Measurements from ENCODE around the gene AK1. TPM values are rescaled to one million over a fixed set of nuclear protein-coding genes. Genes with fewer than 3 reads are reported as not detected.

AK1 gene
- total and polyA plus RNA-seq, 2 of the 13 experiments (the other 11 are each of a cell fraction or from before 2014, with no cell fraction given) = 19.1 to 32.8 TPM

- TF ChIP-seq GLMP (CRISPR knock-in tag; IDR thresholded peaks at IDR 0.05; ENCODE audit: borderline replicate concordance) (no peak), HDAC1 (CRISPR knock-in tag; IDR thresholded peaks at IDR 0.05) (peak; percentile 85), FOXK1 (CRISPR knock-in tag; IDR thresholded peaks at IDR 0.05; ENCODE audit: borderline replicate concordance, low read depth) (peak; percentile 72; the same call in 1 of the 2 replicates), ZNF841 (CRISPR knock-in tag; IDR thresholded peaks at IDR 0.05; ENCODE audit: borderline replicate concordance) (no peak), ZBTB8A (CRISPR knock-in tag; IDR thresholded peaks at IDR 0.05; ENCODE audit: borderline replicate concordance, low read depth) (no peak), ZNF761 (CRISPR knock-in tag; conservative IDR thresholded peaks at IDR 0.05) (no peak), GTF2F1 (IDR thresholded peaks at IDR 0.05; ENCODE audit: low read length) (no peak), ATF7 (IDR thresholded peaks at IDR 0.05) (no peak), ATF7 (CRISPR knock-in tag; IDR thresholded peaks at IDR 0.05) (peak; percentile 64; the same call in 1 of the 2 replicates), SOX5 (CRISPR knock-in tag; IDR thresholded peaks at IDR 0.05; ENCODE audit: borderline replicate concordance) (peak; percentile 72), PAF1 (CRISPR knock-in tag; IDR thresholded peaks at IDR 0.05) (no peak), TEF (CRISPR knock-in tag; IDR thresholded peaks at IDR 0.05) (no peak), FOXA3 (CRISPR knock-in tag; IDR thresholded peaks at IDR 0.05) (peak; percentile 75), SMC3 (IDR thresholded peaks at IDR 0.05; ENCODE audit: low read length) (no peak), ZNF550 (CRISPR knock-in tag; IDR thresholded peaks at IDR 0.05; ENCODE audit: borderline replicate concordance) (no peak), PCBP1 (IDR thresholded peaks at IDR 0.05; ENCODE audit: borderline replicate concordance, low read depth, low read length) (no peak), ZNF775 (CRISPR knock-in tag; IDR thresholded peaks at IDR 0.05; ENCODE audit: borderline replicate concordance) (no peak), HNF1B (CRISPR knock-in tag; IDR thresholded peaks at IDR 0.05) (peak; percentile 86), ZNF160 (CRISPR knock-in tag; IDR thresholded peaks at IDR 0.05) (no peak), GFI1 (CRISPR knock-in tag; IDR thresholded peaks at IDR 0.05; ENCODE audit: borderline replicate concordance) (peak; percentile 25; the same call in 1 of the 2 replicates), ZHX1 (CRISPR knock-in tag; IDR thresholded peaks at IDR 0.05; ENCODE audit: low read depth) (no peak), FOXO1 (CRISPR knock-in tag; IDR thresholded peaks at IDR 0.05) (peak; percentile 86), CEBPG (CRISPR knock-in tag; IDR thresholded peaks at IDR 0.05) (no peak), RNF2 (conservative IDR thresholded peaks at IDR 0.05; ENCODE audit: low read depth) (no peak), KAT2B (IDR thresholded peaks at IDR 0.05; ENCODE audit: borderline replicate concordance, low read depth, low read length) (no peak)
These were observed 26.3 kb upstream of the AK1 start (continued) for GRCh38 chr9:127903557-127904475.

Measured in HepG2 (cell line).